SK-N-SH (cell line): ENCODE measurements around the gene C22orf42.

Source experiments
- ELF1 ChIP-seq: IDR thresholded peaks from 2 replicates; pipeline ENCODE4 v1.4.0; 2012
- EP300 ChIP-seq, 2 experiments: IDR thresholded peaks; 2 replicates each; pipeline versions ENCODE4 v1.4.0 to v1.6.1; 2012; ENCODE audit warnings: borderline replicate concordance in 1 of 2, low read depth in 1 of 2, low read length in 1 of 2
- EZH2phosphoT487 ChIP-seq: fragments of 200-600 bp; sonication (generic); IDR thresholded peaks from 2 replicates; pipeline ENCODE4 v1.6.1; 2017; ENCODE audit warnings: low read depth, mixed run types, mild to moderate bottlenecking, antibody characterized with exemption, moderate library complexity, borderline replicate concordance
- GABPA ChIP-seq: IDR thresholded peaks from 2 replicates; pipeline ENCODE4 v1.4.0; 2012; ENCODE audit warnings: low read depth, mild to moderate bottlenecking
- JUND ChIP-seq: IDR thresholded peaks from 2 replicates; pipeline ENCODE4 v1.4.0; 2012
- POLR2AphosphoS5 ChIP-seq: IDR thresholded peaks from 2 replicates; pipeline ENCODE4 v1.6.1; 2012; ENCODE audit warnings: low read depth, low read length
- RFX5 ChIP-seq: IDR thresholded peaks from 2 replicates; pipeline ENCODE4 v1.6.1; 2012; ENCODE audit warnings: mild to moderate bottlenecking, improper control_type of control experiment, low read length
- SMC3 ChIP-seq: IDR thresholded peaks from 2 replicates; pipeline ENCODE4 v1.6.1; 2012; ENCODE audit warnings: low read depth, low read length, improper control_type of control experiment
- TAF1 ChIP-seq: IDR thresholded peaks from 2 replicates; pipeline ENCODE4 v1.6.1; 2012; ENCODE audit warnings: low read depth, mild to moderate bottlenecking, low read length, moderate library complexity, borderline replicate concordance
- YY1 ChIP-seq: IDR thresholded peaks from 2 replicates; pipeline ENCODE4 v1.4.0; 2012; ENCODE audit warnings: low read depth, mild to moderate bottlenecking
- TF ChIP-seq, protein P1 (sequence below): fragments of 200-600 bp; sonication (generic); IDR thresholded peaks from 2 replicates; pipeline ENCODE4 v1.6.1; 2017; ENCODE audit warnings: antibody characterized with exemption, mild to moderate bottlenecking, moderate library complexity
- TF ChIP-seq, protein P2 (sequence below): IDR thresholded peaks from 2 replicates; pipeline ENCODE4 v1.4.0; 2012; ENCODE audit warnings: low read depth
- TF ChIP-seq, protein P3 (sequence below): IDR thresholded peaks from 2 replicates; pipeline ENCODE4 v1.6.1; 2012; ENCODE audit warnings: mild to moderate bottlenecking, low read depth, low read length, moderate library complexity
- TF ChIP-seq, protein P4 (sequence below): IDR thresholded peaks from 2 replicates; pipeline ENCODE4 v1.4.0; 2012; ENCODE audit warnings: low read depth, borderline replicate concordance

DNA sequence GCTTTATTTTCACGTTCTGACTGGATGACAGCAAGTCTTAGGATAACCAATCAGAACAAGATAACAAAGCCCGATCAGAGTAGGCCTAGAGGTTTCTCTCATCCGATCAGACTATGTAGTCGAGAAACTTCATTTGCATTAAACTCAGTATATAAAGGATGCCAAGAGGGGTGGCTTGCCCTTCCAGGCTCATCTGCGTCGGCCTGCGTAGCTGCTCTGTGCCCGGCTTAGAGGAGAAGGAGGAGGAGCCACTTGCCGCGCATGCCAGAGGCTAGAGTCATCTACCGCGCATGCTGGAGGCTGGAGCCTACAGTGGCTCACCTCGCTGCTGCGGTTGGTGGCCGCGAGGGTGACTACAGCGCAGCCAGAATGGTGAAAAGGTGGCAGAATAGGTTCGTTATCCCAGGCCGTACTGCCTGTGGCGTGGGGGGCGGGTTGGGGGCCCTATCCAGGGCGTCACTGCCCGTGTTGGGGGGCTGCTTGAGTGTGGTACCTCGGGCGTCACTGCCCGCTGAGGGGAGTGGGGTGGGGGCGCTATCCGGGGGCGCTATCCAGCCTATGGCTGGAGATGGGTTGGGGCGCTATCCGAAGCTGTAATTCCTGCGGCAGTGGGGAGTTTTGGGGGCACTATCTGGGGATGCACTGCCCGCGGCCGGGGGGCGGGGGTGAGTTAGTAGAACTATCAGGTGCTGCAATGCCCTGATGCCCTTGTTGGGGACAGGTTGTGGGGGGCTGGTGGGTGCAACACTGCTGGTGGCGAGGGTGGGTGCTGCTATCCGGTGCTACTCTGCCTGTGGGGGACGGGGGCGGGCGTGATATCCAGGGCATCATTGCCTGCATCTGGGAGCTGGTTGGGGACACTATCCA is 46.0 kb upstream of the C22orf42 start, which contains the start of gene RFPL2:
- TF ChIP-seq RFX5 (no peak), EP300 (IDR thresholded peaks at IDR 0.05; ENCODE audit: borderline replicate concordance in 1 of 2, low read depth in 1 of 2, low read length in 1 of 2) (no peak), POLR2AphosphoS5 (no peak), JUND (no peak), YY1 (no peak), ELF1 (no peak), EZH2phosphoT487 (no peak), SMC3 (no peak), GABPA (no peak), TAF1 (no peak)
- TF ChIP-seq, protein P1, sequence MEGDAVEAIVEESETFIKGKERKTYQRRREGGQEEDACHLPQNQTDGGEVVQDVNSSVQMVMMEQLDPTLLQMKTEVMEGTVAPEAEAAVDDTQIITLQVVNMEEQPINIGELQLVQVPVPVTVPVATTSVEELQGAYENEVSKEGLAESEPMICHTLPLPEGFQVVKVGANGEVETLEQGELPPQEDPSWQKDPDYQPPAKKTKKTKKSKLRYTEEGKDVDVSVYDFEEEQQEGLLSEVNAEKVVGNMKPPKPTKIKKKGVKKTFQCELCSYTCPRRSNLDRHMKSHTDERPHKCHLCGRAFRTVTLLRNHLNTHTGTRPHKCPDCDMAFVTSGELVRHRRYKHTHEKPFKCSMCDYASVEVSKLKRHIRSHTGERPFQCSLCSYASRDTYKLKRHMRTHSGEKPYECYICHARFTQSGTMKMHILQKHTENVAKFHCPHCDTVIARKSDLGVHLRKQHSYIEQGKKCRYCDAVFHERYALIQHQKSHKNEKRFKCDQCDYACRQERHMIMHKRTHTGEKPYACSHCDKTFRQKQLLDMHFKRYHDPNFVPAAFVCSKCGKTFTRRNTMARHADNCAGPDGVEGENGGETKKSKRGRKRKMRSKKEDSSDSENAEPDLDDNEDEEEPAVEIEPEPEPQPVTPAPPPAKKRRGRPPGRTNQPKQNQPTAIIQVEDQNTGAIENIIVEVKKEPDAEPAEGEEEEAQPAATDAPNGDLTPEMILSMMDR = peak; percentile 32
- TF ChIP-seq, protein P2, sequence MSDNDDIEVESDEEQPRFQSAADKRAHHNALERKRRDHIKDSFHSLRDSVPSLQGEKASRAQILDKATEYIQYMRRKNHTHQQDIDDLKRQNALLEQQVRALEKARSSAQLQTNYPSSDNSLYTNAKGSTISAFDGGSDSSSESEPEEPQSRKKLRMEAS = peak; percentile 57; the same call in 1 of the 2 replicates
- TF ChIP-seq, protein P3, sequence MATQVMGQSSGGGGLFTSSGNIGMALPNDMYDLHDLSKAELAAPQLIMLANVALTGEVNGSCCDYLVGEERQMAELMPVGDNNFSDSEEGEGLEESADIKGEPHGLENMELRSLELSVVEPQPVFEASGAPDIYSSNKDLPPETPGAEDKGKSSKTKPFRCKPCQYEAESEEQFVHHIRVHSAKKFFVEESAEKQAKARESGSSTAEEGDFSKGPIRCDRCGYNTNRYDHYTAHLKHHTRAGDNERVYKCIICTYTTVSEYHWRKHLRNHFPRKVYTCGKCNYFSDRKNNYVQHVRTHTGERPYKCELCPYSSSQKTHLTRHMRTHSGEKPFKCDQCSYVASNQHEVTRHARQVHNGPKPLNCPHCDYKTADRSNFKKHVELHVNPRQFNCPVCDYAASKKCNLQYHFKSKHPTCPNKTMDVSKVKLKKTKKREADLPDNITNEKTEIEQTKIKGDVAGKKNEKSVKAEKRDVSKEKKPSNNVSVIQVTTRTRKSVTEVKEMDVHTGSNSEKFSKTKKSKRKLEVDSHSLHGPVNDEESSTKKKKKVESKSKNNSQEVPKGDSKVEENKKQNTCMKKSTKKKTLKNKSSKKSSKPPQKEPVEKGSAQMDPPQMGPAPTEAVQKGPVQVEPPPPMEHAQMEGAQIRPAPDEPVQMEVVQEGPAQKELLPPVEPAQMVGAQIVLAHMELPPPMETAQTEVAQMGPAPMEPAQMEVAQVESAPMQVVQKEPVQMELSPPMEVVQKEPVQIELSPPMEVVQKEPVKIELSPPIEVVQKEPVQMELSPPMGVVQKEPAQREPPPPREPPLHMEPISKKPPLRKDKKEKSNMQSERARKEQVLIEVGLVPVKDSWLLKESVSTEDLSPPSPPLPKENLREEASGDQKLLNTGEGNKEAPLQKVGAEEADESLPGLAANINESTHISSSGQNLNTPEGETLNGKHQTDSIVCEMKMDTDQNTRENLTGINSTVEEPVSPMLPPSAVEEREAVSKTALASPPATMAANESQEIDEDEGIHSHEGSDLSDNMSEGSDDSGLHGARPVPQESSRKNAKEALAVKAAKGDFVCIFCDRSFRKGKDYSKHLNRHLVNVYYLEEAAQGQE = no peak
- TF ChIP-seq, protein P4, sequence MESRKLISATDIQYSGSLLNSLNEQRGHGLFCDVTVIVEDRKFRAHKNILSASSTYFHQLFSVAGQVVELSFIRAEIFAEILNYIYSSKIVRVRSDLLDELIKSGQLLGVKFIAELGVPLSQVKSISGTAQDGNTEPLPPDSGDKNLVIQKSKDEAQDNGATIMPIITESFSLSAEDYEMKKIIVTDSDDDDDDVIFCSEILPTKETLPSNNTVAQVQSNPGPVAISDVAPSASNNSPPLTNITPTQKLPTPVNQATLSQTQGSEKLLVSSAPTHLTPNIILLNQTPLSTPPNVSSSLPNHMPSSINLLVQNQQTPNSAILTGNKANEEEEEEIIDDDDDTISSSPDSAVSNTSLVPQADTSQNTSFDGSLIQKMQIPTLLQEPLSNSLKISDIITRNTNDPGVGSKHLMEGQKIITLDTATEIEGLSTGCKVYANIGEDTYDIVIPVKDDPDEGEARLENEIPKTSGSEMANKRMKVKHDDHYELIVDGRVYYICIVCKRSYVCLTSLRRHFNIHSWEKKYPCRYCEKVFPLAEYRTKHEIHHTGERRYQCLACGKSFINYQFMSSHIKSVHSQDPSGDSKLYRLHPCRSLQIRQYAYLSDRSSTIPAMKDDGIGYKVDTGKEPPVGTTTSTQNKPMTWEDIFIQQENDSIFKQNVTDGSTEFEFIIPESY = no peak
